ENCODE data around the gene HSD3B1. TPM values are rescaled to one million over a fixed set of nuclear protein-coding genes. Genes with fewer than 3 reads are reported as not detected.

HSD3B1 gene
- polyA plus RNA-seq, 3 donors: not detected

DNA sequence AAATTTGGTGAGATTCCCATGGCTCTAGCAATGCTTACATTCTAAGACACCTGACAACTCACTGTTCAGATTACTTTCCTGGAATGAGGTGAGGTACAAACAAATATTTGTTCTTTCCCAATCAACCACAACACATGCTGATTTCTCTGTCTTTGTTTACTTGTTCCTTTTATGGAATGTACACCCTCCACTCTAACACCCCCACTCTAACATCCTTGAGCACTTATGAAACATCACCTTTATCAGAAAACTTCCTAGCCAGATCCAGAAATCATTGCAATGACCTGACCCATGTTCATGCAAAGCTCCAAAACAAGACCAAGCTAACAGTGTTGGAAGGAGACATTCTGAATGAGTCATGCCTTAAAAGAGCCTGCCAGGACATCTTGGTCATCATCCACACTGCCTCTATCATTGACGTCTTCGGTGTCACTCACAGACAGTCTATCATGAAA is 35.5 kb downstream of the HSD3B1 start:
- H2AFZ ChIP-seq (ENCODE audit: insufficient read depth, low read depth, low read length, poor library complexity, severe bottlenecking): no peak overlapping the region
- no peak overlapping the region for H3K9ac ChIP-seq (ENCODE audit: insufficient read depth, low read length, poor library complexity, severe bottlenecking)
- no peaks in the 10 kb centered on the region for H3K36me3 ChIP-seq (replicated peaks in 1 of 2; ENCODE audit: control insufficient read depth in 1 of 2, insufficient read depth in 2 of 2, low read length in 2 of 2)
- no CpG with 5 or more reads among the region's 2 CpGs for WGBS (ENCODE audit: insufficient coverage)
- no peaks in the 10 kb centered on the region for H3K9me3 ChIP-seq (replicated peaks in 1 of 2; ENCODE audit: control insufficient read depth in 1 of 2, insufficient read depth in 1 of 2, low read length in 2 of 2)
- no peaks in the 10 kb centered on the region for H3K4me1 ChIP-seq (ENCODE audit: control insufficient read depth in 1 of 2, insufficient read depth in 2 of 2, low read length in 2 of 2)
- intact Hi-C loops (cut with micrococcal nuclease): loop anchor here in 1 of 2 donors (10.0 kb wide), 1 partner anchor 132 kb away; no protein-coding TSS in a partner anchor
- H3K79me2 ChIP-seq (ENCODE audit: insufficient read depth, low read length): no peaks in the 10 kb centered on the region
- Mint-ChIP-seq H3K4me1 (peaks cover 5% of the 10 kb centered on the region), H3K9me3 (no peaks in the 10 kb centered on the region), H3K27ac (no peak overlapping the region), H3K4me3 (no peak overlapping the region), H3K27me3 (ENCODE audit: low read depth in 3 of 3) (peaks cover 5 to 18% (median 10%) of the 10 kb centered on the region in 3 donors), H3K36me3 (no peaks in the 10 kb centered on the region)
- H3K4me2 ChIP-seq (replicated peaks; ENCODE audit: extremely low read depth, low read length, poor library complexity, severe bottlenecking): no peak overlapping the region
- no peaks in the 10 kb centered on the region for H4K20me1 ChIP-seq (ENCODE audit: insufficient read depth, low read length)
- TF ChIP-seq, protein P1, sequence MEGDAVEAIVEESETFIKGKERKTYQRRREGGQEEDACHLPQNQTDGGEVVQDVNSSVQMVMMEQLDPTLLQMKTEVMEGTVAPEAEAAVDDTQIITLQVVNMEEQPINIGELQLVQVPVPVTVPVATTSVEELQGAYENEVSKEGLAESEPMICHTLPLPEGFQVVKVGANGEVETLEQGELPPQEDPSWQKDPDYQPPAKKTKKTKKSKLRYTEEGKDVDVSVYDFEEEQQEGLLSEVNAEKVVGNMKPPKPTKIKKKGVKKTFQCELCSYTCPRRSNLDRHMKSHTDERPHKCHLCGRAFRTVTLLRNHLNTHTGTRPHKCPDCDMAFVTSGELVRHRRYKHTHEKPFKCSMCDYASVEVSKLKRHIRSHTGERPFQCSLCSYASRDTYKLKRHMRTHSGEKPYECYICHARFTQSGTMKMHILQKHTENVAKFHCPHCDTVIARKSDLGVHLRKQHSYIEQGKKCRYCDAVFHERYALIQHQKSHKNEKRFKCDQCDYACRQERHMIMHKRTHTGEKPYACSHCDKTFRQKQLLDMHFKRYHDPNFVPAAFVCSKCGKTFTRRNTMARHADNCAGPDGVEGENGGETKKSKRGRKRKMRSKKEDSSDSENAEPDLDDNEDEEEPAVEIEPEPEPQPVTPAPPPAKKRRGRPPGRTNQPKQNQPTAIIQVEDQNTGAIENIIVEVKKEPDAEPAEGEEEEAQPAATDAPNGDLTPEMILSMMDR (IDR thresholded peaks at IDR 0.05): no peak
- DNase-seq: no peak
- H3K27ac ChIP-seq (ENCODE audit: low read depth in 1 of 2, low read length in 2 of 2): no peak overlapping the region
- peaks cover 3 to 4% of the 10 kb centered on the region in 2 donors for H3K27me3 ChIP-seq (ENCODE audit: control insufficient read depth in 2 of 2, insufficient read depth in 2 of 2, low read length in 2 of 2)
- H3K4me3 ChIP-seq (replicated peaks in 1 of 3; ENCODE audit: low read depth in 2 of 3, low read length in 3 of 3): no peak overlapping the region

DNA sequence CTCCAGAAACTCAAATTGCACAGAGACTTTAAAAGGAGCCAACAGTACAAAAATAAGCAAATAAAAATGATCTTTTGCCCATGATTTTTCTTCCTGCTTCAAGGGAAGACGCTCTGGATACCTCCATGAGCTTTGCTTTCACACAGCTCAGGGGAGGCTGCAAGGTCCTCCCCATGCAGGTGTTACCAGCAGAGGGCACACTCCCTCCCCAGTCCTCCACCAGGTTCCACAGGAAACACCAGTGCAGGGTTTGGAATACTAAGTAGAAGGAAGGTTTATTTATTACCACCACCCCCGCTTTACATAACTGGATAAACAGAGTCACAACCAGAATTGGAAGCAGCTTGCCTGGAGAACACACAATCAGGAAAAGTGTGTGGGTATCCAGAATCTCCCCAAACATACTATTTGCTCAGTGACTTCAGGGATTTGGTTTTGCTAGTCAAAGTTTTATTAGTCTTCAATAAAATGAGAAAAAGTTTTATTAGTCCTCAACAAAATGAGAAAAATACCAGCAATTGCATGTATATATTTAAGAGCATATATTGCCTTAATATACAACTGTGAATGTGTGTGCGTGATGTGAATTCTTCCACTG is 37.3 kb downstream of the HSD3B1 start:
- intact Hi-C loops (cut with micrococcal nuclease): loop anchor here in 1 of 2 donors (10.0 kb wide), 1 partner anchor 131 kb away; no protein-coding TSS in a partner anchor
- H3K36me3 Mint-ChIP-seq: no peaks in the 10 kb centered on the region
- no peaks in the 10 kb centered on the region for H3K9me3 Mint-ChIP-seq
- H3K4me3 Mint-ChIP-seq: no peak overlapping the region
- no peaks in the 10 kb centered on the region for H3K9me3 ChIP-seq (replicated peaks in 1 of 2; ENCODE audit: control insufficient read depth in 1 of 2, insufficient read depth in 1 of 2, low read length in 2 of 2)
- peaks cover 5% of the 10 kb centered on the region for H3K4me1 Mint-ChIP-seq
- H3K36me3 ChIP-seq (replicated peaks in 1 of 2; ENCODE audit: control insufficient read depth in 1 of 2, insufficient read depth in 2 of 2, low read length in 2 of 2): no peaks in the 10 kb centered on the region
- peaks cover 3 to 4% of the 10 kb centered on the region in 2 donors for H3K27me3 ChIP-seq (ENCODE audit: control insufficient read depth in 2 of 2, insufficient read depth in 2 of 2, low read length in 2 of 2)
- H4K20me1 ChIP-seq (ENCODE audit: insufficient read depth, low read length): no peaks in the 10 kb centered on the region
- H3K9ac ChIP-seq (ENCODE audit: insufficient read depth, low read length, poor library complexity, severe bottlenecking): no peak overlapping the region
- H3K4me1 ChIP-seq (ENCODE audit: control insufficient read depth in 1 of 2, insufficient read depth in 2 of 2, low read length in 2 of 2): no peaks in the 10 kb centered on the region
- no peak overlapping the region for H2AFZ ChIP-seq (ENCODE audit: insufficient read depth, low read depth, low read length, poor library complexity, severe bottlenecking)
- peaks cover 7 to 15% (median 7%) of the 10 kb centered on the region in 3 donors for H3K27me3 Mint-ChIP-seq (ENCODE audit: low read depth in 3 of 3)
- no peak overlapping the region for H3K27ac Mint-ChIP-seq
- no peaks in the 10 kb centered on the region for H3K79me2 ChIP-seq (ENCODE audit: insufficient read depth, low read length)
- no peak overlapping the region for H3K27ac ChIP-seq (ENCODE audit: low read depth in 1 of 2, low read length in 2 of 2)
- DNase-seq: no peak
- H3K4me3 ChIP-seq (replicated peaks in 1 of 3; ENCODE audit: low read depth in 2 of 3, low read length in 3 of 3): no peak overlapping the region
- TF ChIP-seq, protein P1 (IDR thresholded peaks at IDR 0.05): peak; percentile 46
- WGBS (ENCODE audit: insufficient coverage): no CpG with 5 or more reads among the region's 3 CpGs
- no peak overlapping the region for H3K4me2 ChIP-seq (replicated peaks; ENCODE audit: extremely low read depth, low read length, poor library complexity, severe bottlenecking)
